ENCODE results near the gene MIOS.

DNA sequence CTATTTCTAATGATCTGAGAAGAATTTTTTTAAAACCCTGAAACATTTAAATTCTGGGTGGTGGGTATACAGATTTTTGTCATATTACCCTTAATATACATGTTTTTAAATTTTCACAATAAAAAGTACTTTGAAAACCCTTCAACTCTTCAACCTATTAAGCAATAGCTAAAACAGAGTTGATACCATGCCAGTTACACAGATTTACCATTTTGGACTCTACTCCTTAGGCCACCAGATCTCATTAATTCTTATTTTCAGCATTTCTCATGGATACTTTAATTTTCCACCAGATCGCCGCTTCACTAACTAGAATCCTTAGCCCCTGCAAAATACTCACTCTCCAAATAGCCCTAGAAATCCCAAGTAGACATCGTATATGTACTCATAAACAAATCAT lies 18.3 kb upstream of the MIOS start:
- TF ChIP-seq, protein P1, sequence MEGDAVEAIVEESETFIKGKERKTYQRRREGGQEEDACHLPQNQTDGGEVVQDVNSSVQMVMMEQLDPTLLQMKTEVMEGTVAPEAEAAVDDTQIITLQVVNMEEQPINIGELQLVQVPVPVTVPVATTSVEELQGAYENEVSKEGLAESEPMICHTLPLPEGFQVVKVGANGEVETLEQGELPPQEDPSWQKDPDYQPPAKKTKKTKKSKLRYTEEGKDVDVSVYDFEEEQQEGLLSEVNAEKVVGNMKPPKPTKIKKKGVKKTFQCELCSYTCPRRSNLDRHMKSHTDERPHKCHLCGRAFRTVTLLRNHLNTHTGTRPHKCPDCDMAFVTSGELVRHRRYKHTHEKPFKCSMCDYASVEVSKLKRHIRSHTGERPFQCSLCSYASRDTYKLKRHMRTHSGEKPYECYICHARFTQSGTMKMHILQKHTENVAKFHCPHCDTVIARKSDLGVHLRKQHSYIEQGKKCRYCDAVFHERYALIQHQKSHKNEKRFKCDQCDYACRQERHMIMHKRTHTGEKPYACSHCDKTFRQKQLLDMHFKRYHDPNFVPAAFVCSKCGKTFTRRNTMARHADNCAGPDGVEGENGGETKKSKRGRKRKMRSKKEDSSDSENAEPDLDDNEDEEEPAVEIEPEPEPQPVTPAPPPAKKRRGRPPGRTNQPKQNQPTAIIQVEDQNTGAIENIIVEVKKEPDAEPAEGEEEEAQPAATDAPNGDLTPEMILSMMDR (IDR thresholded peaks at IDR 0.05 in 8 of 11, conservative IDR thresholded peaks at IDR 0.05 in 3 of 11), result no peak
- no peak for TF ChIP-seq POLR2A (IDR thresholded peaks at IDR 0.05)
